GM21390 (cell line): ENCODE measurements around the gene YARS1.

ENCODE experiments used
- ATAC-seq: cut with Tn5 transposase; IDR thresholded peaks from one replicate; pipeline ENCODE4 v1.9.1; 2021; ENCODE audit not compliant: unreplicated experiment

The YARS1 gene

GRCh38 chr1:32782086-32782485 lies 35.1 kb downstream of the YARS1 start:
- no peak for ATAC-seq

- no peak for ATAC-seq
Observed at GRCh38 chr1:32780628-32781234, 36.4 kb downstream of the YARS1 start.

GRCh38 chr1:32780005-32780404 lies 37.2 kb downstream of the YARS1 start:
- no peak for ATAC-seq

GRCh38 chr1:32779242-32779641 lies 37.9 kb downstream of the YARS1 start:
- ATAC-seq: no peak

GRCh38 chr1:32775640-32776337 lies 41.4 kb downstream of the YARS1 start:
- ATAC-seq: no peak

GRCh38 chr1:32774950-32775634 lies 42.1 kb downstream of the YARS1 start:
- ATAC-seq: no peak

- ATAC-seq: no peak
Observed at GRCh38 chr1:32774464-32774808, 42.7 kb downstream of the YARS1 start.

- ATAC-seq: no peak
Observed at GRCh38 chr1:32773764-32774463, 43.2 kb downstream of the YARS1 start.

GRCh38 chr1:32773018-32773763 lies 44.0 kb downstream of the YARS1 start:
- ATAC-seq: no peak

GRCh38 chr1:32772281-32773017 lies 44.7 kb downstream of the YARS1 start:
- no peak for ATAC-seq

GRCh38 chr1:32771561-32772280 lies 45.4 kb downstream of the YARS1 start:
- no peak for ATAC-seq

GRCh38 chr1:32770741-32771548 lies 46.2 kb downstream of the YARS1 start:
- no peak for ATAC-seq

- no peak for ATAC-seq
Observed at GRCh38 chr1:32770221-32770731, 46.9 kb downstream of the YARS1 start.

GRCh38 chr1:32769524-32770220 lies 47.5 kb downstream of the YARS1 start:
- ATAC-seq: no peak

- no peak for ATAC-seq
Observed at GRCh38 chr1:32768110-32768850, 48.9 kb downstream of the YARS1 start.

GRCh38 chr1:32767641-32768040 lies 49.5 kb downstream of the YARS1 start:
- no peak for ATAC-seq

GRCh38 chr1:32767156-32767555 lies 50.0 kb downstream of the YARS1 start:
- ATAC-seq: no peak
